Fibroblast of skin of left quadriceps (primary cell): Measurements from ENCODE around the gene SYNJ1.
"Not testable (repeated sequence)": the region's sequence is repeated elsewhere in the genome, so short reads cannot be mapped to it uniquely, and the experiment has no call there.

ENCODE experiments used
- DNase-seq, 2 experiments: peaks; one replicate each; pipeline ENCODE4 v3.0.0-alpha.2; 2013; ENCODE audit warnings: low read depth in 2 of 2

The SYNJ1 gene

DNA sequence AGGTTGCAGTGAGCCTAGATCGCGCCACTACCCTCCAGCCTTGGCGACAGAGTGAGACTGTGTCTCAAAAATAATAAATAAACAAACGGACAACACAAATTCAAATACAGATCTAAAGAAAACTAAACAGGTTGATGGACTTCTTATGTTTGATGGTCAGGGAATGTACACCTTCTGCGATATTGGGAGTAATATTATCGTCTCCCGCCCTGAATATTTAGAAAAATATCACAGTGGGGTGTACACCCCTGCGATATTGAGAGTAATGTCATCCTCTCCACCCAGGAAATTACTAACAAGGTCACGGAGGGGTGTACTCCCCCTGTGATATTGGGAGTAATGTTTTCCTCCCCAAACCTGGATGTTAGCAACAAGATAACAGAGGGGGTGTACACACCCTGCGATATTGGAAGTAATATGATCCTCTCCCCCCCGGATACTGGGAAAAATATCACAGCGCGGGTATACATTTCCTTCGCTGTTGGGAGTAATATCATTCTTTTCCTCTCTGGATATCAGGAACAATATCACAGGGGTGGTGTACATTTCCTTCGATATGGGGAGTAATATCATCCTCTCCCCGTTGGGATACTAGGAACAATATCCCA lies 114.3 kb downstream of the SYNJ1 start:
- no peak for DNase-seq

DNA sequence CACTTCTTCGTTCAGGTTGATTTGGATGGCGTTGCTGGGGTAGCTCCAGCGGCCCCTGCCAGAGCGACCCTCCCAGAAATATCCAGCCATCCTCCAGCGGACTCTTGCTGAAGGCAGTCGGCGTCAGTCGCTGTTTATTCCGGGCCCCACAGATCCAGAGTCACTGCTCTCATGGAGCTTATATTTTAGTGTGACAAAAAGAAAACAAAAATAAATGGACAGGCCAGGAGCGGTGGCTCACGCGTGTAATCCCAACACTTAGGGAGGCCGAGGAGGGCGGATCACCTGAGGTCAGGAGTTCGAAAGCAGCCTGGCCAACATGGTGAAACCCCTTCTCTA lies 114.8 kb downstream of the SYNJ1 start:
- DNase-seq = no peak

- DNase-seq = peak; percentile 84 to 86
Measured at GRCh38 chr21:32612075-32612998, 115.5 kb downstream of the SYNJ1 start, which contains the start of gene CFAP298. CFAP298 (minus strand) TSS chr21:32612377; CDS start chr21:32612243, 134 bp downstream.

- no peak for DNase-seq
Measured at GRCh38 chr21:32611471-32611997, 116.3 kb downstream of the SYNJ1 start.

- not testable (repeated sequence) for DNase-seq
Measured at GRCh38 chr21:32610940-32611339, 116.9 kb downstream of the SYNJ1 start.

- no peak for DNase-seq
Measured at GRCh38 chr21:32608851-32609250, 119.0 kb downstream of the SYNJ1 start.

DNA sequence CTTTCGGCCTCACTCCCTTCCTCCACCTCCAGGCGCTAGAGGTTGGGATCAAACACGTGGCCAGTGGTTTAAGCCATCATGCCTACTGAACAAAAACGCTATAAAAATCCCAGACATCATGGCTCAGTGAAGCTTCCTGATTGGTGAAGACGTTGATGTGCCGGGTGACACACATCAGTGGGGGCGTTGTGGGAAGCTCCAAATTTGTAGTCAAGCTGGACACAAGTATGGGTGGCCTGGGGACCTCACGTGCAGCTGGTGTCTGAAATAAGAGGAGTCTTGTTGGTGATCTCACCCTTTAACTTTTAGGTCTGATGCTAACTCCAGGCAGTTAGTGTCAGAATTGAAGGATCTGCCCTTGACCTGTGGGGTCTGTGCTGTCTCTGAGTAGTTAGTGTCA lies 122.3 kb downstream of the SYNJ1 start:
- no peak for DNase-seq

- DNase-seq = no peak
Measured at GRCh38 chr21:32604464-32604863, 123.3 kb downstream of the SYNJ1 start.

GRCh38 chr21:32603131-32603530 lies 124.7 kb downstream of the SYNJ1 start:
- DNase-seq = no peak

DNA sequence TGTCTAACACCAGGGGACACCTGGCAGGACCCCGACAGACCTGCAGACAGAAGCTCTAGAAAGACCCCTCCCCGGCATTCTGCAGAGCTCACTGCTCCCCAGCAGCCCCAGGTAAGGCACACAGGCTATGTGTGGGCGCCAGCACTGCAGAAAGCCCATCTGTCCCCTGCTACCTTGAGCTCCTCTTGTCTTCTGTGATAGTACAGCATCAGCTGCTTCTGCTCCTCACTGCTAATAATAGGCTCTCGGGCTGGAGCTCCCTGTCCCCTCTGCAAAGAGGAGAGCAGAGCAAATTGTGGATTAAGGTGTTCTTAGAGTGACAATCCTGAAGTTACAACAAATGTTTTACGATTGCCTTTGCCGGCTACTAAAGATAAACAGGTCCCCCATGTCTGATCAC lies 125.7 kb downstream of the SYNJ1 start:
- DNase-seq = no peak

DNA sequence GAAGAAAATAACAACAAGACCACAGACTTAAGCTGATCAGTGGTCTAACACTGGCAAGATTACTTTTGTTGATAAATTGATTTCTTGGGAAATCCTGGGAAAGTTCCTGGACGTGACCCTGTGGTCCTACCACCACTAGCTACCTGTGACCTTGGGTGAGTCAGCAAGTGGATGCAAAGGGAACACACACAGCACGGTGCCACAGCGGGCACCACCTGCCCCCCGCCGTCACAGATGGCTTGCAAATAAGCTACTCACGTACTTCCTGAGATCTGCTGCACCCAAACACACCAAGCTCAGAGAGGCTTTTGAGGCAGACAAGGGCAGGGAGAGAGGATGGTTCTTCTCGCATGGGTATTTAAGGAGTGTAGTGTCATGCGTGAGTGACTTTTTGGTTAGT lies 128.3 kb downstream of the SYNJ1 start:
- no peak for DNase-seq

DNA sequence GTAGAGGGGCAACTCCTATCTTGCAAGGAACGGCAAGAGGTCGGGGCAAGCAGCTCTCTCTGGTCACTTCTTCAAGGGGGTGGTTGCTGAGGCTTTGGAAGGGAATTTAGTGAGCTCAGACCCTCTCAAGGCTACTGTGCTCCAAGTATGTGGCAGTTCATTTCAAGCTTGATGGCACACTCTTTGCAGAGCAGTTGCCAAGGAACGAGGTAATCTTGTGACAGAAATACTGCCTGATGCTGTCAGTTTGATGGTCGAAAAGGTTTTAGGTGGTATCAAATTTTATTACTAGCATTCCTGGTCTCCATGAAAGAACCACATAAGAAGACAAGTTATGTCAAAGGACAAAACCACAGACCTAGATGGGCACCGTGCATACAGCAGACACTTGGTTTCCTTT lies 128.7 kb downstream of the SYNJ1 start:
- DNase-seq = no peak

- peak; percentile 32 to 44 for DNase-seq
Measured at GRCh38 chr21:32597205-32597604, 130.6 kb downstream of the SYNJ1 start.

DNA sequence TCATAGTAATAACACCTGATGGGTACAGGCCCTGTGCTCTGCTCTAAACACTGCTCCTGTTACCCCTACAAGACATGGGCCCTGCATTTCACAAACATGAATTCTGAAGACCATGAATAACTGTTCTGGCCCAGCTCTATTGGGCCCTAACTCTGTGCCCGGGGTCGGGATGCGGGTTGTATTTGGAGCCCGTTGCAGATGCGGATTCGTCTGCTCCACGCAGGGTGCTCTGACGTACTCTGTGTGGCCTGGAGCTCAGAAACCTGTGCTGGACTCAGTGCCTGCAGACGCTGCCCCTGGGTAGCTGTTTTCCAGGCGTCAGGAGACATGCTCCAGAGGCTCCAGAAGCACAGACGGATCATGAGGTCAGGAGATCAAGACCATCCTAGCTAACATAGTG lies 132.4 kb downstream of the SYNJ1 start:
- DNase-seq = no peak

- DNase-seq = no peak
Measured at GRCh38 chr21:32593690-32594089, 134.1 kb downstream of the SYNJ1 start.

DNA sequence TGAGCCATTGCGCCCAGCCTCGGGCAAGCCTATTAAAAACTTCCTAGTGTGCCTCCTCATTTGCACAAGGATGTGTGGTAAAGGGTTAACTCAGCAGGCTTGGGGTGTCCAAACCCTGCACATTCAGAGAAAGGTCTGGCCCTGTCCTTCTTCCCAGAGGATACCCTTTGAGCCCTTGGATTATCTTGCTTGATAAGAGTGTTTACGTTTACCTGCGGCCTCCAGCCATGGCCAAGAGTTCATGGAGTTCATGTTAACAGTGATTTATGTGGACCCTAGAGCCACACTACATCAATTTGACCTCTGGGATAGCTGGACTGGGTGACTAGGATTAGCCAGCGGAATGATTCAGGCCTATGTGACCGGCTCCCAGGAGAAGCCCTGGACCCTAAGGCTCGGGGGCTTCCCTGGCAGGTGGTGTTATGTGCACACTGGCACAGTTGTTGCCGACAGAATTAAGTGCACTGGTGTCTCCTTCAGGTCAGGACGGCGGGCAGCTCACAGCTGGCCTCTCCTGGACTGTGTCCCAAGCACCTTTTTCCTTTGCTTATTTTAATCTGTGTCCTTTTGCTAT lies 134.8 kb downstream of the SYNJ1 start:
- no peak for DNase-seq

DNA sequence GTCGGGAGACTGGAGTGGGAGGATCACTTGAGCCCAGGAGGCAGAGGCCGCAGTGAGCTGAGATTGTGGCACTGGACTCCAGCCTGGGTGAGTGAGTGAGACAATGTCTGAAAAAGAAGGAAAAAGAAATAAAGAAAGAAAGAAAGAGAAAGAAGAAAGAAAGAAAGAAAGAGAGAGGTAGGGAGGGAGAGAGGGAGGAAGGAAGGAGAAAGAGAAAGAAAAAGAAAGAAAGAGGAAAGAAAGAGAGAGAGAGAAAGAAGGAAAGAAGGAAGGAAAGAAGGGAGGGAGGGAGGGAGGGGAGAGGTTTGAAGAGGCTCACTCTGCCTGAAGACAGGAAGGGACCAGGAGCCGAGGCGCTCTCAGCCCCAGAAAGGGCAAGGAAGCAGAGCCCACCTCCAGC lies 137.7 kb downstream of the SYNJ1 start:
- DNase-seq = no peak

GRCh38 chr21:32587651-32588050 lies 140.2 kb downstream of the SYNJ1 start:
- no peak for DNase-seq

- no peak for DNase-seq
Measured at GRCh38 chr21:32587120-32587519, 140.7 kb downstream of the SYNJ1 start.

GRCh38 chr21:32585970-32586369 lies 141.8 kb downstream of the SYNJ1 start:
- no peak for DNase-seq

- no peak for DNase-seq
Measured at GRCh38 chr21:32585042-32585710, 142.6 kb downstream of the SYNJ1 start, which contains the start of gene TCP10L. TCP10L (minus strand) TSS chr21:32585523; CDS start chr21:32584304, 1,219 bp downstream.

DNA sequence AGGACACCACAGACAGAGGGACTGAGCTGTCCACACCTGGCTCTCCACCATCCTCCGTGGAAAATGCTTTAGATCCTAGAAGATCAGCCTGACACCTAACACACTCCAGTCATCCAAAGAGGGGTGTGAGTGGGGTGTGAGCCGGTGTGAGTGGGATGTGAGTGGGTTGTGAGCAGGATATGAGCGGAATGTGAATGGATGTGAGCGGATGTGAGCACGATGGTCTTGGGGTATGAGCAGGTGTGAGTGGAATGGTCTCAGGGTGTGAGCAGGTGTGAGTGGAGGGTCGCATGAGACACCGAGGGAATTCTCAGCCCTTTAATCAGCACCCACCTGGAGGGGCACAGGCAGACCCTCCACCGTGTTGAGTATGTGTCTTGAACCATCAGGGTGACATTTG lies 143.3 kb downstream of the SYNJ1 start:
- no peak for DNase-seq
